Trophoblast cell (in vitro differentiated cells and primary cell): ENCODE measurements around the gene HSD17B4.
A peak's percentile ranks its signal among the peaks of the same experiment; 100 is the strongest.

ENCODE experiments used
- DNase-seq, 2 donors: peaks; one replicate each; pipeline ENCODE4 v3.0.0-alpha.2; 2016
- H2AFZ ChIP-seq: 2 replicates; pipeline ENCODE4 v1.6.1; 2013; ENCODE audit warnings: low read length, moderate library complexity, mild to moderate bottlenecking; ENCODE audit not compliant: insufficient read depth, poor library complexity
- H2AK5ac ChIP-seq: 2 replicates; pipeline ENCODE4 v1.6.1; 2013; ENCODE audit warnings: mild to moderate bottlenecking, low read length
- H2BK120ac ChIP-seq: 2 replicates; pipeline ENCODE4 v1.6.1; 2013; ENCODE audit warnings: low read length, mild to moderate bottlenecking, moderate library complexity; ENCODE audit not compliant: insufficient read depth, poor library complexity
- H2BK12ac ChIP-seq: 2 replicates; pipeline ENCODE4 v1.6.1; 2013; ENCODE audit warnings: mild to moderate bottlenecking, low read length, moderate library complexity
- H2BK5ac ChIP-seq: 2 replicates; pipeline ENCODE4 v1.6.1; 2013; ENCODE audit warnings: low read length, low read depth, moderate library complexity, mild to moderate bottlenecking; ENCODE audit not compliant: poor library complexity
- H3K14ac ChIP-seq: 2 replicates; pipeline ENCODE4 v1.6.1; 2013; ENCODE audit warnings: mild to moderate bottlenecking, low read length
- H3K18ac ChIP-seq: 2 replicates; pipeline ENCODE4 v1.6.1; 2013; ENCODE audit warnings: mild to moderate bottlenecking, low read length
- H3K23ac ChIP-seq: 2 replicates; pipeline ENCODE4 v1.6.1; 2013; ENCODE audit warnings: low read length
- H3K27ac ChIP-seq: 2 replicates; pipeline ENCODE4 v1.5.1; 2013; ENCODE audit warnings: low read depth, mild to moderate bottlenecking, inconsistent platforms, low read length, moderate library complexity
- H3K27me3 ChIP-seq: 2 replicates; pipeline ENCODE4 v1.6.1; 2013; ENCODE audit warnings: inconsistent platforms, mild to moderate bottlenecking, low read length, moderate library complexity; ENCODE audit not compliant: insufficient read depth
- H3K36me3 ChIP-seq, 2 experiments: 1 replicate in 1 of 2; 2 replicates in 1 of 2; pipeline ENCODE4 v1.6.1; 2013; ENCODE audit warnings: low read length in 2 of 2, mild to moderate bottlenecking in 2 of 2, moderate library complexity in 1 of 2; ENCODE audit not compliant: insufficient read depth in 2 of 2, control insufficient read depth in 1 of 2
- H3K4ac ChIP-seq: 2 replicates; pipeline ENCODE4 v1.6.1; 2013; ENCODE audit warnings: low read depth, mild to moderate bottlenecking, low read length, moderate library complexity
- H3K4me1 ChIP-seq, 2 experiments: 1 replicate in 1 of 2; 2 replicates in 1 of 2; pipeline ENCODE4 v1.6.1; 2013; ENCODE audit warnings: low read length in 2 of 2, mild to moderate bottlenecking in 2 of 2, moderate library complexity in 1 of 2; ENCODE audit not compliant: insufficient read depth in 2 of 2, control insufficient read depth in 1 of 2
- H3K4me2 ChIP-seq: 2 replicates; pipeline ENCODE4 v1.6.1; 2013; ENCODE audit warnings: inconsistent platforms, mild to moderate bottlenecking, low read length, moderate library complexity
- H3K4me3 ChIP-seq: 2 replicates; pipeline ENCODE4 v1.5.1; 2013; ENCODE audit warnings: mild to moderate bottlenecking, low read depth, low read length, inconsistent platforms
- H3K79me1 ChIP-seq: one replicate; pipeline ENCODE4 v1.6.1; 2013; ENCODE audit warnings: low read length
- H3K79me2 ChIP-seq: 2 replicates; pipeline ENCODE4 v1.6.1; 2013; ENCODE audit warnings: low read length, mild to moderate bottlenecking; ENCODE audit not compliant: control insufficient read depth, insufficient read depth, poor library complexity
- H3K9ac ChIP-seq: 2 replicates; pipeline ENCODE4 v1.6.1; 2013; ENCODE audit warnings: mild to moderate bottlenecking, low read length
- H3K9me3 ChIP-seq: 2 replicates; pipeline ENCODE4 v1.6.1; 2013; ENCODE audit warnings: low read depth, mild to moderate bottlenecking, control low read depth, inconsistent platforms, low read length; ENCODE audit not compliant: insufficient read depth
- H4K12ac ChIP-seq: 2 replicates; pipeline ENCODE4 v1.6.1; 2013; ENCODE audit warnings: low read depth, mild to moderate bottlenecking, low read length, moderate library complexity
- H4K8ac ChIP-seq: 2 replicates; pipeline ENCODE4 v1.6.1; 2013; ENCODE audit warnings: low read depth, mild to moderate bottlenecking, low read length, moderate library complexity
- H4K91ac ChIP-seq: one replicate; pipeline ENCODE4 v1.6.1; 2013; ENCODE audit warnings: low read depth, mild to moderate bottlenecking, low read length, moderate library complexity
- WGBS: extraction: QIAGEN DNeasy Blood & Tissue Kit; methylation state at CpG from one replicate; pipeline ENCODE4 v1.1.7; 2013; ENCODE audit warnings: missing lambda C conversion rate; ENCODE audit not compliant: insufficient read length, insufficient coverage; ENCODE audit errors: extremely low coverage; 5-methylcytosine and 5-hydroxymethylcytosine counted together

HSD17B4 gene

GRCh38 chr5:119406551-119407110 lies 45.7 kb upstream of the HSD17B4 start:
- Histone ChIP-seq H3K14ac (no peak overlapping the region), H3K4me3 (no peak overlapping the region), H3K4me1 (peaks cover 0 to 3% of the 10 kb centered on the region in 2 experiments), H4K8ac (no peak overlapping the region), H3K4me2 (no peak overlapping the region), H3K9ac (no peak overlapping the region), H3K27me3 (no peaks in the 10 kb centered on the region), H3K79me1 (peaks cover under 1% of the 10 kb centered on the region), H2BK5ac (no peak overlapping the region), H2BK120ac (no peak overlapping the region), H4K91ac (no peak overlapping the region), H3K9me3 (no peaks in the 10 kb centered on the region), H2BK12ac (no peak overlapping the region), H2AK5ac (no peak overlapping the region), H2AFZ (no peak overlapping the region), H3K4ac (no peak overlapping the region), H3K27ac (no peak overlapping the region), H3K79me2 (no peaks in the 10 kb centered on the region), H3K18ac (no peak overlapping the region), H4K12ac (no peak overlapping the region), H3K23ac (no peak overlapping the region), H3K36me3 (no peaks in the 10 kb centered on the region)
- DNase-seq = peak in 1 of 2 donors; percentile 50
- no CpG with 5 or more reads among the region's 5 CpGs for WGBS

GRCh38 chr5:119409235-119409815 lies 43.0 kb upstream of the HSD17B4 start:
- Histone ChIP-seq H3K36me3 (no peaks in the 10 kb centered on the region), H4K91ac (no peak overlapping the region), H3K9ac (no peak overlapping the region), H3K79me2 (no peaks in the 10 kb centered on the region), H3K27me3 (no peaks in the 10 kb centered on the region), H3K4me1 (no peaks in the 10 kb centered on the region), H2BK5ac (no peak overlapping the region), H3K4me3 (no peak overlapping the region), H4K12ac (no peak overlapping the region), H4K8ac (no peak overlapping the region), H2AK5ac (no peak overlapping the region), H3K14ac (no peak overlapping the region), H3K23ac (no peak overlapping the region), H2BK12ac (no peak overlapping the region), H2BK120ac (no peak overlapping the region), H3K27ac (no peak overlapping the region), H3K9me3 (no peaks in the 10 kb centered on the region), H3K4me2 (no peak overlapping the region), H3K79me1 (peaks cover 3% of the 10 kb centered on the region), H2AFZ (no peak overlapping the region), H3K4ac (no peak overlapping the region), H3K18ac (no peak overlapping the region)
- no peak for DNase-seq
- WGBS = no CpG with 5 or more reads among the region's 3 CpGs

GRCh38 chr5:119410448-119411159 lies 41.7 kb upstream of the HSD17B4 start:
- Histone ChIP-seq H2BK12ac (peak overlapping the region; percentile 45), H2BK5ac (no peak overlapping the region), H3K79me1 (peaks cover 3% of the 10 kb centered on the region), H2BK120ac (no peak overlapping the region), H4K12ac (no peak overlapping the region), H3K23ac (no peak overlapping the region), H3K4me3 (no peak overlapping the region), H2AK5ac (no peak overlapping the region), H3K27ac (no peak overlapping the region), H3K14ac (no peak overlapping the region), H3K18ac (no peak overlapping the region), H3K4me2 (no peak overlapping the region), H3K36me3 (peaks cover 1 to 2% of the 10 kb centered on the region in 2 experiments), H3K79me2 (no peaks in the 10 kb centered on the region), H3K9me3 (no peaks in the 10 kb centered on the region), H3K4me1 (no peaks in the 10 kb centered on the region), H2AFZ (no peak overlapping the region), H3K27me3 (no peaks in the 10 kb centered on the region), H3K4ac (no peak overlapping the region), H3K9ac (no peak overlapping the region), H4K91ac (no peak overlapping the region), H4K8ac (no peak overlapping the region)
- no CpG with 5 or more reads among the region's 4 CpGs for WGBS
- no peak for DNase-seq

- Histone ChIP-seq H4K91ac (peak overlapping the region; percentile 88), H4K8ac (peak overlapping the region; percentile 48), H3K23ac (no peak overlapping the region), H3K18ac (no peak overlapping the region), H3K14ac (peak overlapping the region; percentile 81), H4K12ac (peak overlapping the region; percentile 57), H3K9me3 (no peaks in the 10 kb centered on the region), H3K27me3 (no peaks in the 10 kb centered on the region), H3K79me2 (no peaks in the 10 kb centered on the region), H3K79me1 (peaks cover 3% of the 10 kb centered on the region), H2BK12ac (peak overlapping the region; percentile 72), H2AK5ac (no peak overlapping the region), H2AFZ (peak overlapping the region; percentile 79), H3K36me3 (peaks cover 1 to 2% of the 10 kb centered on the region in 2 experiments), H3K4me2 (peak overlapping the region; percentile 74), H3K9ac (peak overlapping the region; percentile 8), H3K4ac (no peak overlapping the region), H3K4me3 (peak overlapping the region; percentile 51), H3K4me1 (no peaks in the 10 kb centered on the region), H3K27ac (peak overlapping the region; percentile 54), H2BK5ac (peak overlapping the region; percentile 46), H2BK120ac (peak overlapping the region; percentile 90)
- no CpG with 5 or more reads among the region's 15 CpGs for WGBS
- peak; percentile 71 to 92 for DNase-seq
Observed at GRCh38 chr5:119411361-119412278, 40.7 kb upstream of the HSD17B4 start.
